A673 (cell line): ENCODE data around the gene MAP7.

Source experiments
- CTCF ChIP-seq: fragments of 300-800, 200-600 bp; sonication (generic); conservative IDR thresholded peaks from 2 replicates; pipeline ENCODE4 v1.5.1; 2017; ENCODE audit warnings: low read depth, mild to moderate bottlenecking, antibody characterized with exemption, low read length, moderate library complexity, mixed read lengths
- EZH2 ChIP-seq: fragments of 200-600 bp; sonication (generic); IDR thresholded peaks from 2 replicates; pipeline ENCODE4 v1.6.1; 2017; ENCODE audit warnings: borderline replicate concordance, low read depth, mild to moderate bottlenecking, mixed read lengths, antibody characterized with exemption, low read length; ENCODE audit not compliant: poor library complexity, severe bottlenecking

- TF ChIP-seq CTCF (no peak), EZH2 (no peak)
These were observed 190.4 kb downstream of the MAP7 start for GRCh38 chr6:136359851-136360250.
